NB4 (cell line): ENCODE measurements around the gene PXN.

ENCODE experiments used
- POLR2A ChIP-seq: IDR thresholded peaks from 2 replicates; pipeline ENCODE4 v1.6.1; 2011; ENCODE audit warnings: mild to moderate bottlenecking; ENCODE audit not compliant: insufficient read length; ENCODE audit errors: extremely low read depth
- TF ChIP-seq, protein P1 (sequence below): IDR thresholded peaks from one replicate; pipeline ENCODE4 v1.5.1; 2012; ENCODE audit warnings: low read depth, low read length

DNA sequence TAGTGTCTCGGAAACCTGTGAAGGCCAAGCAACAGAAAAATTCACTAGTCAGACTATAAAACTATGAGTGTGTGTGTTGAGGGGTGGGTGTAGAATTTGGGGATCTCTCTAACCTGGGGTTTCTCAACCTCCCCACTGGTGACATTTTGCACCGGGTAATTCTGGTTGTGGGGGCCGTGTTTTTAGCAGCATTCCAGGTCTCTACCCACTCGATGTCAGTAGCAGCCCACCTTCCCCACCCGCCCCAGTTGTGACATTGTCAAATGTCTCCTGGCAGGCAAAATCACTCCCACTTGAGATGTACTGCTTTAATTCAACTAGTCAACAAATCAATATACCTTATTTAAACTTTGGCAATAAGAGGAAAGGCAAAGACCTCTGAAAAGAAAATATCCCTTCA lies 75.1 kb downstream of the PXN start:
- TF ChIP-seq, protein P1, sequence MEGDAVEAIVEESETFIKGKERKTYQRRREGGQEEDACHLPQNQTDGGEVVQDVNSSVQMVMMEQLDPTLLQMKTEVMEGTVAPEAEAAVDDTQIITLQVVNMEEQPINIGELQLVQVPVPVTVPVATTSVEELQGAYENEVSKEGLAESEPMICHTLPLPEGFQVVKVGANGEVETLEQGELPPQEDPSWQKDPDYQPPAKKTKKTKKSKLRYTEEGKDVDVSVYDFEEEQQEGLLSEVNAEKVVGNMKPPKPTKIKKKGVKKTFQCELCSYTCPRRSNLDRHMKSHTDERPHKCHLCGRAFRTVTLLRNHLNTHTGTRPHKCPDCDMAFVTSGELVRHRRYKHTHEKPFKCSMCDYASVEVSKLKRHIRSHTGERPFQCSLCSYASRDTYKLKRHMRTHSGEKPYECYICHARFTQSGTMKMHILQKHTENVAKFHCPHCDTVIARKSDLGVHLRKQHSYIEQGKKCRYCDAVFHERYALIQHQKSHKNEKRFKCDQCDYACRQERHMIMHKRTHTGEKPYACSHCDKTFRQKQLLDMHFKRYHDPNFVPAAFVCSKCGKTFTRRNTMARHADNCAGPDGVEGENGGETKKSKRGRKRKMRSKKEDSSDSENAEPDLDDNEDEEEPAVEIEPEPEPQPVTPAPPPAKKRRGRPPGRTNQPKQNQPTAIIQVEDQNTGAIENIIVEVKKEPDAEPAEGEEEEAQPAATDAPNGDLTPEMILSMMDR, result no peak
- no peak for TF ChIP-seq POLR2A
